Keratinocyte (primary cell): Measurements from ENCODE around the gene DTNBP1. TPM values are rescaled to one million over a fixed set of nuclear protein-coding genes. Genes with fewer than 3 reads are reported as not detected.

Experiments used
- DNase-seq: peaks from one replicate; pipeline ENCODE4 v3.0.0-alpha.2; 2011; ENCODE audit warnings: low read depth, missing footprints, low spot score
- FAIRE-seq: peaks from 2 replicates; lab custom pipeline; 2011; peaks lifted over from hg19 to GRCh38; lab: Jason Lieb, UNC
- H2AFZ ChIP-seq: 2 replicates; pipeline ENCODE4 v1.6.0; 2012; ENCODE audit warnings: low read length, control low read depth, inconsistent platforms; ENCODE audit not compliant: control insufficient read depth
- H3K27ac ChIP-seq: 2 replicates; pipeline ENCODE4 v1.5.1; 2011; ENCODE audit warnings: low read length; ENCODE audit not compliant: control insufficient read depth, insufficient read depth
- H3K27me3 ChIP-seq: 3 replicates; pipeline ENCODE4 v1.6.0; 2011; ENCODE audit warnings: low read length; ENCODE audit not compliant: control insufficient read depth, insufficient read depth; ENCODE audit errors: extremely low read depth
- H3K36me3 ChIP-seq, 2 experiments: 2 replicates in 1 of 2; 3 replicates in 1 of 2; pipeline ENCODE4 v1.5.1; 2011; ENCODE audit warnings: low read length in 2 of 2, mild to moderate bottlenecking in 1 of 2; ENCODE audit not compliant: control insufficient read depth in 2 of 2, insufficient read depth in 2 of 2; ENCODE audit errors: extremely low read depth in 1 of 2
- H3K4me1 ChIP-seq: 3 replicates; pipeline ENCODE4 v1.5.1; 2011; ENCODE audit warnings: low read length; ENCODE audit not compliant: control insufficient read depth, insufficient read depth; ENCODE audit errors: extremely low read depth
- H3K4me2 ChIP-seq: 3 replicates; pipeline ENCODE4 v1.6.0; 2011; ENCODE audit warnings: low read depth, low read length; ENCODE audit not compliant: control insufficient read depth, insufficient read depth; ENCODE audit errors: extremely low read depth
- H3K4me3 ChIP-seq, 3 experiments: fragments of 200-600 bp in 1 of 3; sonication (generic) in 1 of 3; 2 replicates in 2 of 3; 3 replicates in 1 of 3; pipeline ENCODE4 v1.5.1; 2011 to 2016; ENCODE audit warnings: low read length in 3 of 3, mild to moderate bottlenecking in 3 of 3, control low read depth in 2 of 3, inconsistent platforms in 1 of 3, low read depth in 1 of 3, mixed read lengths in 1 of 3, mixed run types in 1 of 3, moderate library complexity in 1 of 3; ENCODE audit not compliant: control insufficient read depth in 2 of 3, insufficient read depth in 2 of 3; ENCODE audit errors: extremely low read depth in 1 of 3
- H3K79me2 ChIP-seq: 2 replicates; pipeline ENCODE4 v1.6.0; 2012; ENCODE audit warnings: low read length; ENCODE audit not compliant: control insufficient read depth, insufficient read depth
- H3K9ac ChIP-seq: 3 replicates; pipeline ENCODE4 v1.6.0; 2011; ENCODE audit warnings: low read length; ENCODE audit not compliant: control insufficient read depth, insufficient read depth; ENCODE audit errors: extremely low read depth
- H3K9me1 ChIP-seq: 3 replicates; pipeline ENCODE4 v1.6.0; 2011; ENCODE audit warnings: low read length; ENCODE audit not compliant: control insufficient read depth, insufficient read depth; ENCODE audit errors: extremely low read depth
- H3K9me3 ChIP-seq: 2 replicates; pipeline ENCODE4 v1.5.1; 2012; ENCODE audit warnings: low read depth, low read length; ENCODE audit not compliant: control insufficient read depth
- H4K20me1 ChIP-seq: 3 replicates; pipeline ENCODE4 v1.6.0; 2011; ENCODE audit warnings: low read length; ENCODE audit not compliant: control insufficient read depth, insufficient read depth; ENCODE audit errors: extremely low read depth
- EZH2 ChIP-seq: IDR thresholded peaks from one replicate; pipeline ENCODE4 v1.6.1; 2012; ENCODE audit warnings: inconsistent platforms, mild to moderate bottlenecking, low read length, moderate library complexity
- dilution Hi-C: fragments of 300-500 bp; cut with MboI; formaldehyde crosslinking; loops from one replicate; pipeline ENCODE4 v1.7.0; 2020; ENCODE audit warnings: low sequenced_read_pairs; ENCODE audit not compliant: extremely low pct_ligation_motif_present
- polyA plus RNA-seq, 5 experiments: library from polyadenylated mRNA; depleted of rRNA in 3 of 5; stranded (reverse) in 3 of 5; stranded (forward) in 1 of 5; unstranded in 1 of 5; fragments of >200 nt; gene quantifications; 1 replicate in 1 of 5; 2 replicates in 3 of 5; 3 replicates in 1 of 5; pipeline versions ENCODE4 v1.2.1 to v1.2.3, GENCODE V29; 2011 to 2012; ENCODE audit warnings: missing spikeins in 2 of 5, low read depth in 1 of 5, low replicate concordance in 1 of 5
- TF ChIP-seq, protein P1 (sequence below), 3 experiments: IDR thresholded peaks in 1 of 3; conservative IDR thresholded peaks in 1 of 3; optimal IDR thresholded peaks in 1 of 3; 2 replicates in 2 of 3; 3 replicates in 1 of 3; pipeline versions ENCODE3 to v1.5.1; 2011; ENCODE audit warnings: low read length in 3 of 3, mild to moderate bottlenecking in 3 of 3, moderate library complexity in 2 of 3, control low read depth in 1 of 3, inconsistent platforms in 1 of 3; ENCODE audit not compliant: insufficient read depth in 2 of 3; ENCODE audit errors: extremely low read depth in 1 of 3

Gene DTNBP1
- polyA plus RNA-seq, 1 donor (not counting 4 experiments of a cell fraction or from before 2014, with no cell fraction given): 11.5 TPM

DNA sequence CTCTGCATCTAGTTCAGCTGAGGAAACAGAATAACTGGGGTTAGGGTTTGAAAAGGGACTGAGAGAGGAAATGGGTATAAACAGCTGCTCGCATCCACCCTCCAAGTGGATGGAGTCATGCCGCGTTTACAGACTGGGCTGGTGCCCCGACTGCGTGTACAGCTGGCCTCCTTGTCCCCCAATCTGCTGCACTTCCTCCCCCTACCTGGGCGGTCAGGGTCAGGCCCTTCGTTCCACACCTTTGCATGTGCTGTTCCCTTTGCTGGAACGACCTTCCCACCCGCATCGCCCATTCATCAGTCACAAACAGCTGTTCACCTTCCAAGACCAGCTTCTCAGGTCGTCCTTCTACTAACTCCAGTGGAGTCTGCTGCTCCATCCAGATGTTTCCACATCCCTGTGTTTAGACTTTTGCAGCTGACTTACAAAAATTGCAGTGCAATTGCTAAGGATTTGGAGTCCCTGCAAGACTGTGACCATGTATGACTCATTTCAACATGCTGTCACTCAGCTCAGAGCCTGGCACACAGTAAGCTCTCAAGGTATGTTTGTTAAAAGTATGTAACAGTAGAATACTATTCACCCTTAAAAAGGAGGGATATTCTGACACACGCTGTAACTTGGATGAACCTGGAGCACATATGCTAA lies 129.3 kb downstream of the DTNBP1 start:
- TF ChIP-seq EZH2: no peak
- TF ChIP-seq, protein P1, sequence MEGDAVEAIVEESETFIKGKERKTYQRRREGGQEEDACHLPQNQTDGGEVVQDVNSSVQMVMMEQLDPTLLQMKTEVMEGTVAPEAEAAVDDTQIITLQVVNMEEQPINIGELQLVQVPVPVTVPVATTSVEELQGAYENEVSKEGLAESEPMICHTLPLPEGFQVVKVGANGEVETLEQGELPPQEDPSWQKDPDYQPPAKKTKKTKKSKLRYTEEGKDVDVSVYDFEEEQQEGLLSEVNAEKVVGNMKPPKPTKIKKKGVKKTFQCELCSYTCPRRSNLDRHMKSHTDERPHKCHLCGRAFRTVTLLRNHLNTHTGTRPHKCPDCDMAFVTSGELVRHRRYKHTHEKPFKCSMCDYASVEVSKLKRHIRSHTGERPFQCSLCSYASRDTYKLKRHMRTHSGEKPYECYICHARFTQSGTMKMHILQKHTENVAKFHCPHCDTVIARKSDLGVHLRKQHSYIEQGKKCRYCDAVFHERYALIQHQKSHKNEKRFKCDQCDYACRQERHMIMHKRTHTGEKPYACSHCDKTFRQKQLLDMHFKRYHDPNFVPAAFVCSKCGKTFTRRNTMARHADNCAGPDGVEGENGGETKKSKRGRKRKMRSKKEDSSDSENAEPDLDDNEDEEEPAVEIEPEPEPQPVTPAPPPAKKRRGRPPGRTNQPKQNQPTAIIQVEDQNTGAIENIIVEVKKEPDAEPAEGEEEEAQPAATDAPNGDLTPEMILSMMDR (optimal IDR thresholded peaks at IDR 0.05 in 1 of 3, IDR thresholded peaks at IDR 0.05 in 1 of 3, conservative IDR thresholded peaks at IDR 0.05 in 1 of 3; ENCODE audit: extremely low read depth in 1 of 3, insufficient read depth in 2 of 3, low read length in 3 of 3): no peak
- Histone ChIP-seq H2AFZ (no peak overlapping the region), H3K36me3 (peaks cover 1 to 4% of the 10 kb centered on the region in 2 experiments), H4K20me1 (no peaks in the 10 kb centered on the region), H3K79me2 (no peaks in the 10 kb centered on the region), H3K4me1 (no peaks in the 10 kb centered on the region), H3K27ac (no peak overlapping the region), H3K9ac (no peak overlapping the region), H3K9me3 (no peaks in the 10 kb centered on the region), H3K27me3 (no peaks in the 10 kb centered on the region), H3K4me2 (no peak overlapping the region), H3K9me1 (no peaks in the 10 kb centered on the region), H3K4me3 (no peak overlapping the region)
- FAIRE-seq (no peak), DNase-seq (no peak)
- dilution Hi-C loops: no loop called here

DNA sequence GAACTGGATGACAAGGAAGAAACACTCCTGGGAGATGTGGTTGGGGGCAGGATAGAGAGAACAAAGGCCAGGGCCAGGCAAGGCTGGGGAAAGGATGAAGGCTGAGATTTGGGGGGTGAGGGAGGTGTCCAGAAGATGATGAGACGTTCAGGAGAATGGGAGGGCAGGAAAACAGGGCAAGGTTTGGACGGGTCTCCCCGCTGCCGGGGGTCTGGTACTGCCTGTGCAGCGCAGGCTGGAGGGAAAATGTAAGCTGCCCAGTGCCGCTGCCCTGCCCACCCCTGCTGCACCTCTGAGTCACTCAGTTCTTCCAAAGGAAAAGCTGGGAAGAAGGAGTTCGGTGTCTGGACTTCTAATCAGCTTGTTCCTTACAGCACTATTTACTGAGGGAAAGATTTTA lies 130.9 kb downstream of the DTNBP1 start:
- dilution Hi-C loops: no loop called here
- H3K9me3 ChIP-seq: no peaks in the 10 kb centered on the region
- no peak overlapping the region for H3K9ac ChIP-seq
- TF ChIP-seq EZH2: no peak
- TF ChIP-seq, protein P1 (optimal IDR thresholded peaks at IDR 0.05 in 1 of 3, IDR thresholded peaks at IDR 0.05 in 1 of 3, conservative IDR thresholded peaks at IDR 0.05 in 1 of 3; ENCODE audit: extremely low read depth in 1 of 3, insufficient read depth in 2 of 3, low read length in 3 of 3): no peak
- H2AFZ ChIP-seq: no peak overlapping the region
- no peak overlapping the region for H3K4me3 ChIP-seq
- no peaks in the 10 kb centered on the region for H3K4me1 ChIP-seq
- no peak for DNase-seq
- H3K27me3 ChIP-seq: no peaks in the 10 kb centered on the region
- H4K20me1 ChIP-seq: no peaks in the 10 kb centered on the region
- FAIRE-seq: no peak
- no peaks in the 10 kb centered on the region for H3K9me1 ChIP-seq
- no peak overlapping the region for H3K4me2 ChIP-seq
- H3K27ac ChIP-seq: no peak overlapping the region
- no peaks in the 10 kb centered on the region for H3K79me2 ChIP-seq
- peaks cover 1 to 4% of the 10 kb centered on the region in 2 experiments for H3K36me3 ChIP-seq
